ENCODE data around the gene RPL39L. TPM values are rescaled to one million over a fixed set of nuclear protein-coding genes. Genes with fewer than 3 reads are reported as not detected.
A peak's percentile ranks its signal among the peaks of the same experiment; 100 is the strongest.

The RPL39L gene
- polyA plus RNA-seq, 1 donor: 13.1 TPM

DNA sequence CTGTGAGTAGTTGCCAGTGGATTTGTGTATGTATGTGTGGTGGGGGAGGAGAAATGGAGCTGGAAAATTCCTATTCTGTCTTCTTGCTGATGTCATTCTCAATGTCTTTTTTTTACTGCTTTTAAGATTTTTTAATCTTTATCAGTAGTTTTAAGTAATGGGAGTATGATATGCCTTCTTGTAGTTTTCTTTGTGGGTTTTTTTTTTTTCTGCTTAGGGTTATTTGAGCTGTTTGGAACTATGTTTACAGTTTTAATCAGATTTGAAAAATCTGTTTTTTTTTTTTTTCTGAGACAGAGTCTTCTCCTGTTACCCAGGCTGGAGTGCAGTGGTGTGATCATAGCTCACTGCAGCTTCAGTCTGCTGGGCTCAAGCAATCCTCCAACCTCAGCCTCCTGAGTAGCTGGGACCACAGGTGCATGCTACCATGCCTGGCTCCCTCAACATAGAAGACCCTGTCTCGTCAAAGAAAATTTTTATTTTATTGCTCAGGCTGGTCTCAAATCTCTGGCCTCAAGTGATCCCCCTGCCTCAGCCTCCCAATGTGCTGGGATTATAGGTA, 37.1 kb downstream of the RPL39L start:
- Histone ChIP-seq H3K36me3 (ENCODE audit: control insufficient read depth, insufficient read depth, low read length) (no peaks in the 10 kb centered on the region), H3K27ac (ENCODE audit: low read length) (no peak overlapping the region), H3K9me3 (ENCODE audit: control insufficient read depth, low read depth, low read length) (no peaks in the 10 kb centered on the region), H3K4me1 (ENCODE audit: control insufficient read depth, insufficient read depth, low read length) (peaks cover 4% of the 10 kb centered on the region), H3K27me3 (ENCODE audit: control insufficient read depth, insufficient read depth, low read length) (no peaks in the 10 kb centered on the region), H3K4me3 (ENCODE audit: low read length) (no peak overlapping the region)
- DNase-seq: no peak
- WGBS (ENCODE audit: insufficient coverage, low lambda C conversion rate): no CpG with 5 or more reads among the region's 1 CpG

DNA sequence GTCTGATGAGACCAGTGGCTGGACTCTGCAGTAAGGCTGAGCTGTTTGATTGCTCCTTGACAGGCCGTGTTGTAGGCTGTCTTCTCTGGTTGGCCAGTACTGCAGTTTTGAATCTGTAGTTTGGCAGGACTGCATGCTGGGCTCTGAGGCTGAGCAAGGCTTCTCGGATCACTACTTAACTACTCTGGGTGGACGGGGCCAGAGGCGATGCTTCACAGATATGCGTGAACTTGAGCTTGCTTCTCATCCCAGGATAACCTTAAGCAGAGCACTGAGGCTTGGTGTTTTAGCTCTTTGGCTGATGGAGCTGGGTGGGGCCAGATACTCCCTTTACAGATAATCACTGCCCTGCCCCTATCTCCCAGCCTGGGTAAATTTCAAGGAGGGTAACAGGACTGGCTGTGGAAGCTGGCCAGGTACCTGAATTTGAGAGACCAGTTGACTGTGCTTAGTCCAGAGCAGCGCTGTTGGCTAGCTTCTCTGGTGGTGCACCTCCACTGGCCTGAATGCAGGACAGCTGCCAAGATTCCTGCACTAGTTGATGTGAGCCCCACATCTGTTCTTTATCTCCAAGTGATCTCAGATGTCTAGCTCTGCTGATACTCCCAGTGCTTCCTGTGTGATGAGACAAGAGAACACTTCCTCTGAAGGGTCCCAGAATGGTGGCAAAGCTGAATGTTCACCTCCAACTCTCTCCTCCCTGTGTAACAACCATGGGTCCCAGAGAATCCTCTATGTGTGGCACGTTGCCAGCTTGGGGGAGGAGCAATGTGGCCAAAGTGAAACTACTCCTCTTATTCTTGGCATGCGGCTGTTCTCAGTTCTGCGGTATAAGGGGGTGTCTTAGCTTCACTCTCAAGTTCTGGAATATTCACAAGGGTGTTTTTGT, 37.9 kb downstream of the RPL39L start:
- H3K4me3 ChIP-seq (ENCODE audit: low read length): no peak overlapping the region
- no peaks in the 10 kb centered on the region for H3K36me3 ChIP-seq (ENCODE audit: control insufficient read depth, insufficient read depth, low read length)
- H3K27me3 ChIP-seq (ENCODE audit: control insufficient read depth, insufficient read depth, low read length): no peaks in the 10 kb centered on the region
- no peak overlapping the region for H3K27ac ChIP-seq (ENCODE audit: low read length)
- no CpG with 5 or more reads among the region's 9 CpGs for WGBS (ENCODE audit: insufficient coverage, low lambda C conversion rate)
- peak; percentile 31 to 50 for DNase-seq
- peaks cover 4% of the 10 kb centered on the region for H3K4me1 ChIP-seq (ENCODE audit: control insufficient read depth, insufficient read depth, low read length)
- no peaks in the 10 kb centered on the region for H3K9me3 ChIP-seq (ENCODE audit: control insufficient read depth, low read depth, low read length)

DNA sequence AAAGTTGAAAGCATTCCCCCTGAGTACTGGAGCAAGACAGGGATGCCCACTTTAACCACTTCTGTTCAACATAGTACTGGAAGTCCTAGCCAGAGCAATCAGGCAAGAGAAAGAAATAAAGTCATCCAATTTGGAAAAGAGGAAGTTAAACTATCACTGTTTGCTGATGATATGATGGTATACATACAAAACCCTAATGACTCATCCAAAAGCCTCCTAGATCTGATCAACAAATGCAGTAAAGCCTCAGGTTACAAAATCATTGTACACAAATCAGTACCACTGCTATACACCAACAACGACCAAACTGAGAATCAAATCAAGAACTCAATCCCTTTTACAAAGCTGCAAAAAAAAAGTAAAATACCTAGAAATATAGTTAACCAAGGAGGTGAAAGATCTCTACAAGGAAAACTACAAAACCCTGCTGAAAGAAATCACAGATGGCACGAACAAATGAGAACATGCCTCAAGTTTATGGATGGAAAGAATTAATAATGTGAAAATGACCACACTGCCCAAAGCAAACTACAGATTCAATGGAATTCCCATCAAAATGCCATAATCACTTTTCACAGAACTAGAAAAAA, 40.3 kb downstream of the RPL39L start:
- DNase-seq: no peak
- Histone ChIP-seq H3K4me1 (ENCODE audit: control insufficient read depth, insufficient read depth, low read length) (peaks cover 4% of the 10 kb centered on the region), H3K9me3 (ENCODE audit: control insufficient read depth, low read depth, low read length) (peaks cover 3% of the 10 kb centered on the region), H3K36me3 (ENCODE audit: control insufficient read depth, insufficient read depth, low read length) (no peaks in the 10 kb centered on the region), H3K4me3 (ENCODE audit: low read length) (no peak overlapping the region), H3K27me3 (ENCODE audit: control insufficient read depth, insufficient read depth, low read length) (no peaks in the 10 kb centered on the region), H3K27ac (ENCODE audit: low read length) (no peak overlapping the region)
- WGBS (ENCODE audit: insufficient coverage, low lambda C conversion rate): no CpG with 5 or more reads among the region's 2 CpGs

DNA sequence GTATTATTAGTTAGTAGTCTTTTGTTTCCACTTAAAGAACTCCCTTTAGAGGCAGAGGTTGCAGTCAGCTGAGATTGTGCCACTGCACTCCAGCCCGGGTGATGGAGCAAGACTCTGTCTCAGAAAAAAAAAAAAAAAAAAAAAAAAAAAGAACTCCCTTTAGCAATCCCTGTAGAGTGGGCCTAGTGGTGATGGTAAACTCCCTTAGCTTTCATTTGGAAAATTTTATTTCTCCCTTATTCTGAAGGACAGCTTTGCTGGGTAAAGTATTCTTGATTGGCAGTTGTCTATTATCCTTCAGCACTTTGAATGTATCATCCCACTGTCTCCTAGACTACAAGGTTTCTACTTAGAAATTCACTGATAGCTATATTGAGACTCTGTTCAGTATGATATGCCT, 46.0 kb downstream of the RPL39L start:
- no peaks in the 10 kb centered on the region for H3K4me1 ChIP-seq (ENCODE audit: control insufficient read depth, insufficient read depth, low read length)
- no peaks in the 10 kb centered on the region for H3K27me3 ChIP-seq (ENCODE audit: control insufficient read depth, insufficient read depth, low read length)
- H3K4me3 ChIP-seq (ENCODE audit: low read length): no peak overlapping the region
- no peaks in the 10 kb centered on the region for H3K36me3 ChIP-seq (ENCODE audit: control insufficient read depth, insufficient read depth, low read length)
- H3K27ac ChIP-seq (ENCODE audit: low read length): no peak overlapping the region
- H3K9me3 ChIP-seq (ENCODE audit: control insufficient read depth, low read depth, low read length): peaks cover 6% of the 10 kb centered on the region
- no CpG with 5 or more reads among the region's 1 CpG for WGBS (ENCODE audit: insufficient coverage, low lambda C conversion rate)
- DNase-seq: no peak

DNA sequence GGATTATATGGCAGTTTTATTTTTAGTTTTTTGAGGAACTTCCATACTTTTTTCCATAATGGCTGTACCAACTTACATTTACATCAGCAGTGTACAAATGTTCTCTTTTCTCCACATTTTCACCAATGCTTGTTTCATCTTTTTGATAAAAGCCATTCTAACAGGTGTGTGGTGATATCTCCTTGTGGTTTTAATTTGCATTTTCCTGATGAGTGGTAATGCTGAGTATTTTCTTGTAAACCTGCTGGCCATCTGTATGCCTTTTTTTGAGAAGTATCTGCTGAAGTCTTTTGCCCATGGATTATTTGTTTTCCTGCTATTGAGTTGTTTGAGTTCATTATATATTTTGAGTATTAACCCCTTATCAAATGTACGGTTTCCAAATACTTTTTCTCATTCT, 50.6 kb downstream of the RPL39L start:
- DNase-seq: no peak
- WGBS (ENCODE audit: insufficient coverage, low lambda C conversion rate): no CpG with 5 or more reads among the region's 1 CpG
- H3K4me1 ChIP-seq (ENCODE audit: control insufficient read depth, insufficient read depth, low read length): no peaks in the 10 kb centered on the region

DNA sequence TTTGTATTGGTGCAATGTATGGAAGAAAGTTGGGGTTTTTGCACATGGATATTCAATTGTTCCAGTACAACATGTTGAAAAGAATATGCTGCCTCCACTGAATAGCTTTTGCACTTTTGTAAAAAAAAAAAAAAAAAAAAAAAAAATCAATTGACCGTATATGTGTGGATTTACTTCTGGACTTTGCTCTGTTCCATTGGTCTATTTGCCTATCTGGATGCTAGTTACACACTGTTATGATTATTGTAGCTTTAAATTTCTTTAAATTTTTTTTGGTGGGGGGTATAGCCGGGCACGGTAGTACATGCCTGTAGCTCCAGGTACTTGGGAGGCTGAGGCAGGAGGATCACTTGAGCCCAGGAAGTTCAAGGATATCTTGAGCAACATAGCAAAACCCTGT, 52.5 kb downstream of the RPL39L start:
- no CpG with 5 or more reads among the region's 3 CpGs for WGBS (ENCODE audit: insufficient coverage, low lambda C conversion rate)
- no peak for DNase-seq

More for the DNA sequence above, 50.6 kb downstream of the RPL39L start:
- Histone ChIP-seq H3K27ac (ENCODE audit: low read length) (no peak overlapping the region), H3K36me3 (ENCODE audit: control insufficient read depth, insufficient read depth, low read length) (no peaks in the 10 kb centered on the region), H3K9me3 (ENCODE audit: control insufficient read depth, low read depth, low read length) (peaks cover 13% of the 10 kb centered on the region), H3K4me3 (ENCODE audit: low read length) (no peak overlapping the region), H3K27me3 (ENCODE audit: control insufficient read depth, insufficient read depth, low read length) (no peaks in the 10 kb centered on the region)

DNA sequence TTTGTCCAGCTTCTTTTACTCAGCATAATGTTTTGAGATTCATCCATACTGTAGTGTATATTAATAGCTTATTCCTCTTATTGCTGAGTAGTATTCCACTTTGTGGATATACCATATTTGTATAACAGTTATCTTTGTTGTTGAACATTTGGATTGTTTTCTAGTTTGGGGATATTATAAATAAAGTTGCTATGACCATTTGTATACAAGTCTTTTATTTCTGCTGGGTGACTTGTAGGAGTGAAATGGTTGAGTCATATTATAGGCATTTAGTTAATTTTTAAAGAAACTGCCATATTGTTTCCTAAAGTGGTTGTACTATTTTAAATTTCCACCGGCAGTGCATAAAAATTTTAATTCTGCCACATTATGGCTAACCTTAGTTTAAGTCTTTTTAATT, 53.4 kb downstream of the RPL39L start:
- Histone ChIP-seq H3K27me3 (ENCODE audit: control insufficient read depth, insufficient read depth, low read length) (no peaks in the 10 kb centered on the region), H3K36me3 (ENCODE audit: control insufficient read depth, insufficient read depth, low read length) (no peaks in the 10 kb centered on the region)

More for the DNA sequence above, 52.5 kb downstream of the RPL39L start:
- Histone ChIP-seq H3K4me1 (ENCODE audit: control insufficient read depth, insufficient read depth, low read length) (no peaks in the 10 kb centered on the region), H3K27ac (ENCODE audit: low read length) (no peak overlapping the region), H3K27me3 (ENCODE audit: control insufficient read depth, insufficient read depth, low read length) (no peaks in the 10 kb centered on the region), H3K36me3 (ENCODE audit: control insufficient read depth, insufficient read depth, low read length) (no peaks in the 10 kb centered on the region), H3K4me3 (ENCODE audit: low read length) (no peak overlapping the region), H3K9me3 (ENCODE audit: control insufficient read depth, low read depth, low read length) (peaks cover 13% of the 10 kb centered on the region)

DNA sequence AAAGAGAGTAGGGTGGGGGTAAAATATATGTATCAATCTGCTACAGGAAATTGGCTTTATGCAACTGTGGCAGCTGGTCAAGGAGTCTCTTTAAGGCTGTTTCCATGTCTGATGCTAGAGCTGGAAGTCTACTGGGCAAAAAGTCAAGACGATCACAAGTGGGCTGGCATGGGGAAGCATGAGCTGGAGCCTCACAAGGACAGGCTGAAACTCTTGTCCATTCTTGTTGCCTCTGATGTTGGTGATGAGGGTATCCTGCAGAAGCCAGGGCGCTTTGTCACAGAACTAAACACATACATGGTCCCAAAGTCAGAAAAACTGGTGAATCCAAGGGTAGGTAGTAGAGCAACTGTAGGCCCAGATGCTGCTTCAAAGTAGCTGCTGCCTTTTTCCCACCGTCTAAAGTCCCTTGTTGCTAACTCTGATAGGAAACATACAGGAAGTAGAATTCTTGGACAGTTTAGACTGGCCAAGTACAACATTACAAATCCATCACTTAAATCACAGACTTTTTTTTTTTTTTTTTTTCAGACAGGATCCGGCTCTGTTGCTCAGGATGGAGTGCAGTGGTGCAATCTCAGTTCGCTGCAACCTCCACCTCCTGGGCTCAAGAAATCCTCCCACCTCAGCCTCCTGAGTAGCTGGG, 54.2 kb downstream of the RPL39L start:
- no peaks in the 10 kb centered on the region for H3K36me3 ChIP-seq (ENCODE audit: control insufficient read depth, insufficient read depth, low read length)
- no peak overlapping the region for H3K27ac ChIP-seq (ENCODE audit: low read length)
- peaks cover 13% of the 10 kb centered on the region for H3K9me3 ChIP-seq (ENCODE audit: control insufficient read depth, low read depth, low read length)
- DNase-seq: no peak
- no CpG with 5 or more reads among the region's 5 CpGs for WGBS (ENCODE audit: insufficient coverage, low lambda C conversion rate)
- H3K27me3 ChIP-seq (ENCODE audit: control insufficient read depth, insufficient read depth, low read length): no peaks in the 10 kb centered on the region
- no peaks in the 10 kb centered on the region for H3K4me1 ChIP-seq (ENCODE audit: control insufficient read depth, insufficient read depth, low read length)
- H3K4me3 ChIP-seq (ENCODE audit: low read length): no peak overlapping the region

More for the DNA sequence above, 53.4 kb downstream of the RPL39L start:
- no peak for DNase-seq
- no peak overlapping the region for H3K4me3 ChIP-seq (ENCODE audit: low read length)
- H3K27ac ChIP-seq (ENCODE audit: low read length): no peak overlapping the region
- whole genome bisulfite sequencing (ENCODE audit: insufficient coverage, low lambda C conversion rate): 100% methylated on average over 1 of the region's 1 CpG
- H3K4me1 ChIP-seq (ENCODE audit: control insufficient read depth, insufficient read depth, low read length): no peaks in the 10 kb centered on the region
- H3K9me3 ChIP-seq (ENCODE audit: control insufficient read depth, low read depth, low read length): peaks cover 13% of the 10 kb centered on the region

DNA sequence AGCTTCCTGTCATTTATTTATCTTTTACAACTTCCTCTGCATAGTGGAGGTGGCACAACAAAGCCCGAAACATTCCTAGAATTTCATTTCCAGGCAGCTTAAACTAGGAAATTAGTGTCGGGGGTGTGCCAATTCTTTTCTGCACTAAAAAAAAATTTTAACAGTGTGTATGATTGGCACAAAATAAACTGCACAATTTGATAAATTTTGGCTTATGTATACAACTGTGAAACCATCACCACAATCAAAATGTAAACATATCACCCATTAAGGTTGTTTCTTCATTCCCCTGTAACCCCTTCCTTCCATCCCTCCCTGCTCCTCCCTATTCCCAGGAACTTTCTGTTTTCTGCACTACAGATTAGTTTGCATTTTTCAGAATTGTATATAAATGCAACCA, 54.7 kb downstream of the RPL39L start:
- Histone ChIP-seq H3K27ac (ENCODE audit: low read length) (no peak overlapping the region), H3K4me1 (ENCODE audit: control insufficient read depth, insufficient read depth, low read length) (no peaks in the 10 kb centered on the region), H3K9me3 (ENCODE audit: control insufficient read depth, low read depth, low read length) (peaks cover 13% of the 10 kb centered on the region), H3K4me3 (ENCODE audit: low read length) (no peak overlapping the region), H3K36me3 (ENCODE audit: control insufficient read depth, insufficient read depth, low read length) (no peaks in the 10 kb centered on the region), H3K27me3 (ENCODE audit: control insufficient read depth, insufficient read depth, low read length) (no peaks in the 10 kb centered on the region)
- WGBS (ENCODE audit: insufficient coverage, low lambda C conversion rate): no CpG with 5 or more reads among the region's 2 CpGs
- DNase-seq: no peak

DNA sequence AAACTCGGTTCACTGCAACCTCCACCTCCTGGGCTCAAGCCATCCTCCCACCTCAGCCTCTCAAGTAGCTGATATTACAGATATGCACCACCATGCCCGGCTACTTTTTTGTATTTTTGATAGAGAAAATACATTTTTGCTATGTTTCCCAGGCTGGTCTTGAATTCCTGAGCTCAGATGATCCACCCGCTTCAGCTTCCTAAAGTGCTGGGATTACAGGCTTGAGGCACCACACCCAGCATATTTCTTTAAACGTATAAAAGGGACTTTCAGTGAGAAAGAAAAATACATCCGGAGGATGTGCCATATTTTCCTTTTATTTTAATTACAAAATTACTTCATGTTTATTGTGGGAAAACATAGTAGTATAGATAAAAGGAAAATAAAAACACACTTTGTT, 55.2 kb downstream of the RPL39L start:
- H3K27me3 ChIP-seq (ENCODE audit: control insufficient read depth, insufficient read depth, low read length): no peaks in the 10 kb centered on the region
- peaks cover 13% of the 10 kb centered on the region for H3K9me3 ChIP-seq (ENCODE audit: control insufficient read depth, low read depth, low read length)
- H3K4me1 ChIP-seq (ENCODE audit: control insufficient read depth, insufficient read depth, low read length): no peaks in the 10 kb centered on the region
- DNase-seq: no peak
- no peak overlapping the region for H3K27ac ChIP-seq (ENCODE audit: low read length)
- no peak overlapping the region for H3K4me3 ChIP-seq (ENCODE audit: low read length)
- 83% methylated on average over 1 of the region's 5 CpGs for WGBS (ENCODE audit: insufficient coverage, low lambda C conversion rate)
- H3K36me3 ChIP-seq (ENCODE audit: control insufficient read depth, insufficient read depth, low read length): no peaks in the 10 kb centered on the region

Measured in large intestine (tissue), 3 donors.